Measurements from ENCODE around the gene AKAP11.

Gene AKAP11

GRCh38 chr13:42239161-42239560, 32.8 kb upstream of the AKAP11 start:
- TF ChIP-seq ZC3H10 (CRISPR knock-in tag; IDR thresholded peaks at IDR 0.05): no peak
- ATAC-seq: no peak

DNA sequence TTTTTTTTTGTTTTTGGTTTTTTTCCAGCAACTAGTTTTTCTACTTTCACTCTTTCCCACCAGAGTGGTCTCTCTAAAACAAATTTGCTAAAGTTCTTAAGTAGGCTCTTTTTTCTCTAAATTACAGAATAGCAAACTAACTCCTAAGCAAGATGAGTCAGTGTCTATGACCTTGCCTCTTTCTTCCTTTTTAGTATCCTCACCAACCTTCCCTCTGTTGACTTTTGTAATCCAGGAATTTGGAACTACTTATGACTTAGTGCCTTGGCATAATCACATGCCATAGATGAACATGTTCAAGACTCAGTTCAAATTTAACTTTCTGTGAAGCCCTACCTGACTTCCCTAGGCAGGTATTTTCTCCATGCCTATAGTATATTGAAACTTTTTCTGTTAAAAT, 32.3 kb upstream of the AKAP11 start:
- no peak for ATAC-seq
- no peak for TF ChIP-seq ISL1 (CRISPR knock-in tag; IDR thresholded peaks at IDR 0.05)
- TF ChIP-seq, protein P1, sequence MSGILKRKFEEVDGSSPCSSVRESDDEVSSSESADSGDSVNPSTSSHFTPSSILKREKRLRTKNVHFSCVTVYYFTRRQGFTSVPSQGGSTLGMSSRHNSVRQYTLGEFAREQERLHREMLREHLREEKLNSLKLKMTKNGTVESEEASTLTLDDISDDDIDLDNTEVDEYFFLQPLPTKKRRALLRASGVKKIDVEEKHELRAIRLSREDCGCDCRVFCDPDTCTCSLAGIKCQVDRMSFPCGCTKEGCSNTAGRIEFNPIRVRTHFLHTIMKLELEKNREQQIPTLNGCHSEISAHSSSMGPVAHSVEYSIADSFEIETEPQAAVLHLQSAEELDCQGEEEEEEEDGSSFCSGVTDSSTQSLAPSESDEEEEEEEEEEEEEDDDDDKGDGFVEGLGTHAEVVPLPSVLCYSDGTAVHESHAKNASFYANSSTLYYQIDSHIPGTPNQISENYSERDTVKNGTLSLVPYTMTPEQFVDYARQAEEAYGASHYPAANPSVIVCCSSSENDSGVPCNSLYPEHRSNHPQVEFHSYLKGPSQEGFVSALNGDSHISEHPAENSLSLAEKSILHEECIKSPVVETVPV (CRISPR knock-in tag; IDR thresholded peaks at IDR 0.05): no peak
- TF ChIP-seq TOX (CRISPR knock-in tag; IDR thresholded peaks at IDR 0.05; ENCODE audit: borderline replicate concordance): no peak
- TF ChIP-seq SNAI2 (CRISPR knock-in tag; IDR thresholded peaks at IDR 0.05): no peak
- TF ChIP-seq ZNF70 (CRISPR knock-in tag; IDR thresholded peaks at IDR 0.05): no peak
- no peak for TF ChIP-seq RARB (CRISPR knock-in tag; IDR thresholded peaks at IDR 0.05)
- no peak for TF ChIP-seq ESRRG (CRISPR knock-in tag; IDR thresholded peaks at IDR 0.05)
- no peak for TF ChIP-seq TCF4 (CRISPR knock-in tag; IDR thresholded peaks at IDR 0.05; ENCODE audit: borderline replicate concordance)
- no peak for TF ChIP-seq CREB5 (CRISPR knock-in tag; IDR thresholded peaks at IDR 0.05; ENCODE audit: low read depth)
- no peak for TF ChIP-seq ZFP3 (CRISPR knock-in tag; IDR thresholded peaks at IDR 0.05)
- no peak for TF ChIP-seq ZNF565 (CRISPR knock-in tag; conservative IDR thresholded peaks at IDR 0.05; ENCODE audit: low read depth)

DNA sequence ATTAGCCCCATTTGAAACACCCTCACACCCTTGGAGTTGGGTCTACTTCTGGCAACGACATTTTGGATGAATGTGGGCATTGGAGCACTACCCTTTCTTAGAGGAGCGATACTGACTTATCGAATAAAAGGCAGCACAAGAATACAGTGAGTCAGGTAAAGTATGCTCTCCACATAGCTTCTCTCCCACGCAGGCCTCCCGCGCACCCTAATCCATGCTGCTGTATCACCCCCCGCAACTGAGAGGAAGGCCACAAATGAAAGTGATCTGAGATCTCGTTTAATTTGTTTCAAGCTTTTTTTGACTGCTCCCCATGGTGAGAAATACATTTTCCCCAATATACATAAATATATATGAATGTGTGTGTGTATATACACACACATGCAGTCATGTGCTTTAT, 25.4 kb upstream of the AKAP11 start:
- no peak for TF ChIP-seq PPARA (CRISPR knock-in tag; IDR thresholded peaks at IDR 0.05; ENCODE audit: borderline replicate concordance)
- TF ChIP-seq ZC3H10 (CRISPR knock-in tag; IDR thresholded peaks at IDR 0.05): no peak
- TF ChIP-seq ZNF565 (CRISPR knock-in tag; conservative IDR thresholded peaks at IDR 0.05; ENCODE audit: low read depth): no peak
- TF ChIP-seq, protein P2, sequence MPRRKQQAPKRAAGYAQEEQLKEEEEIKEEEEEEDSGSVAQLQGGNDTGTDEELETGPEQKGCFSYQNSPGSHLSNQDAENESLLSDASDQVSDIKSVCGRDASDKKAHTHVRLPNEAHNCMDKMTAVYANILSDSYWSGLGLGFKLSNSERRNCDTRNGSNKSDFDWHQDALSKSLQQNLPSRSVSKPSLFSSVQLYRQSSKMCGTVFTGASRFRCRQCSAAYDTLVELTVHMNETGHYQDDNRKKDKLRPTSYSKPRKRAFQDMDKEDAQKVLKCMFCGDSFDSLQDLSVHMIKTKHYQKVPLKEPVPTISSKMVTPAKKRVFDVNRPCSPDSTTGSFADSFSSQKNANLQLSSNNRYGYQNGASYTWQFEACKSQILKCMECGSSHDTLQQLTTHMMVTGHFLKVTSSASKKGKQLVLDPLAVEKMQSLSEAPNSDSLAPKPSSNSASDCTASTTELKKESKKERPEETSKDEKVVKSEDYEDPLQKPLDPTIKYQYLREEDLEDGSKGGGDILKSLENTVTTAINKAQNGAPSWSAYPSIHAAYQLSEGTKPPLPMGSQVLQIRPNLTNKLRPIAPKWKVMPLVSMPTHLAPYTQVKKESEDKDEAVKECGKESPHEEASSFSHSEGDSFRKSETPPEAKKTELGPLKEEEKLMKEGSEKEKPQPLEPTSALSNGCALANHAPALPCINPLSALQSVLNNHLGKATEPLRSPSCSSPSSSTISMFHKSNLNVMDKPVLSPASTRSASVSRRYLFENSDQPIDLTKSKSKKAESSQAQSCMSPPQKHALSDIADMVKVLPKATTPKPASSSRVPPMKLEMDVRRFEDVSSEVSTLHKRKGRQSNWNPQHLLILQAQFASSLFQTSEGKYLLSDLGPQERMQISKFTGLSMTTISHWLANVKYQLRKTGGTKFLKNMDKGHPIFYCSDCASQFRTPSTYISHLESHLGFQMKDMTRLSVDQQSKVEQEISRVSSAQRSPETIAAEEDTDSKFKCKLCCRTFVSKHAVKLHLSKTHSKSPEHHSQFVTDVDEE (CRISPR knock-in tag; IDR thresholded peaks at IDR 0.05): no peak
- no peak for TF ChIP-seq POU6F1 (CRISPR knock-in tag; IDR thresholded peaks at IDR 0.05; ENCODE audit: borderline replicate concordance, low read depth)
- TF ChIP-seq RARB (CRISPR knock-in tag; IDR thresholded peaks at IDR 0.05): no peak
- ATAC-seq: no peak

DNA sequence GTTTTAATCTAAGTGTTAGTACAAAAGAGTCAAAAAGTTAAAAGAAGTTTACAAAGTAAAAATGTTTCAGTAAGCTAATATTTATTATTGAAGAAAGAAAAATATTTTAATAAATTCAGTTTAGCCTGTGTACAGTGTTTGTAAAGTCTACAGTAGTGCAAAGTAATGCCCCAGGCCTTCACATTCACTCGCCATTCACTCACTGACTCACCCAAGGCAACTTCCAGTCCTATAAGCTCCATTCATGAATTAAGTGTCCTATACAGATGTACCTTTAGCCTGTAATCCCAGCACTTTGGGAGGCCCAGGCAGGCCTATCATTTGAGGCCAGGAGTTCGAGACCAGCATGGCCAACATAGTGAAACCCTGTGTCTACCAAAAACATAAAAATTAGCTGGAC, 24.1 kb upstream of the AKAP11 start:
- no peak for ATAC-seq
- TF ChIP-seq, protein P1 (CRISPR knock-in tag; IDR thresholded peaks at IDR 0.05): no peak
- TF ChIP-seq ZNF70 (CRISPR knock-in tag; IDR thresholded peaks at IDR 0.05): no peak
- no peak for TF ChIP-seq PPARA (CRISPR knock-in tag; IDR thresholded peaks at IDR 0.05; ENCODE audit: borderline replicate concordance)
- TF ChIP-seq BACH2 (CRISPR knock-in tag; IDR thresholded peaks at IDR 0.05; ENCODE audit: borderline replicate concordance): no peak
- no peak for TF ChIP-seq ZC3H10 (CRISPR knock-in tag; IDR thresholded peaks at IDR 0.05)
- no peak for TF ChIP-seq CSDC2 (CRISPR knock-in tag; IDR thresholded peaks at IDR 0.05)
- no peak for TF ChIP-seq RARB (CRISPR knock-in tag; IDR thresholded peaks at IDR 0.05)
- no peak for TF ChIP-seq ESRRG (CRISPR knock-in tag; IDR thresholded peaks at IDR 0.05)
- TF ChIP-seq ZFP3 (CRISPR knock-in tag; IDR thresholded peaks at IDR 0.05): no peak

GRCh38 chr13:42255886-42256285, 16.1 kb upstream of the AKAP11 start:
- no peak for ATAC-seq
- TF ChIP-seq ARNTL (CRISPR knock-in tag; IDR thresholded peaks at IDR 0.05; ENCODE audit: borderline replicate concordance, low read depth) (no peak), GLIS3 (CRISPR knock-in tag; IDR thresholded peaks at IDR 0.05) (no peak), ZNF8 (CRISPR knock-in tag; IDR thresholded peaks at IDR 0.05) (no peak), ISL1 (CRISPR knock-in tag; IDR thresholded peaks at IDR 0.05) (no peak), PPARA (CRISPR knock-in tag; IDR thresholded peaks at IDR 0.05; ENCODE audit: borderline replicate concordance) (no peak), OSR1 (CRISPR knock-in tag; IDR thresholded peaks at IDR 0.05) (no peak), ZNF70 (CRISPR knock-in tag; IDR thresholded peaks at IDR 0.05) (no peak), POU6F1 (CRISPR knock-in tag; IDR thresholded peaks at IDR 0.05; ENCODE audit: borderline replicate concordance, low read depth) (no peak)
- TF ChIP-seq, protein P2 (CRISPR knock-in tag; IDR thresholded peaks at IDR 0.05): no peak
